ENCODE results near the gene PELI3.

The PELI3 gene

DNA sequence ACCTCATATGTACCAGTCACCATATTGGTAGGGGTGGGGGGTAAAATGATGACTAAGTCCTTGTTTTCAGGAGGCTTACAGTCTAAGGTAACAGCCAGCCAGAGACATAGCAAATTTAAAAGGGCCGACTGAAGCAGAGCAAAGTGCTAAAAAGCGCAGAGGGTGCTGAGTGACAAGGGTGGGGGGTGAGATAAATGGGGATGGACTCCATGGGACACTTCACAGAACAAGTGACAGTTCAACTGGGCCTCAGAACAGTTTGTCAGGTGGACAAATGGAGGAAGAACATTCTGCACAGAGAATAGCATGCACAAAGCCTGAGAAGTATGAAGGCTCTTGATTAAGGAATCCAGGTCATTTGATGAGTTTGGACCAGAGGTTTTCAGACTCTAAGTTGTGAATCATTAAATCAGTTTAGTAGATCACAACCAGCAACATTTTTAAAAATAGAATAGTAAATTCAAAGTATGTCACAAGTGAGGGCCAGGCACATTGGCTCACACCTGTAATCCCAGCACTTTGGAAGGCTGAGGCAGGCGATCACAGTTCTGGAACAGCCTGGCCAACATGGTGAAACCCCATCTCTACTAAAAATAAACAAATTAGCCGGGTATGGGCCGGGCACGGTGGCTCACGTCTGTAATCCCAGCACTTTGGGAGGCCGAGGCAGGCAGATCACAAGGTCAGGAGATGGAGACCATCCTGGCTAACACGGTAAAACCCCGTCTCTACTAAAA is 57.8 kb downstream of the PELI3 start:
- Histone ChIP-seq H3K4me1 (ENCODE audit: insufficient read depth, low read length, severe bottlenecking) (no peaks in the 10 kb centered on the region), H3K27me3 (ENCODE audit: insufficient read depth, low read length) (no peaks in the 10 kb centered on the region), H3K9ac (ENCODE audit: low read length) (no peak overlapping the region), H3F3A (ENCODE audit: insufficient read depth, low read length) (no peaks in the 10 kb centered on the region), H3K9me2 (ENCODE audit: low read depth, low read length) (no peaks in the 10 kb centered on the region), H4K20me1 (ENCODE audit: insufficient read depth, low read length) (no peaks in the 10 kb centered on the region), H3K79me2 (ENCODE audit: insufficient read depth, low read length) (no peaks in the 10 kb centered on the region), H3K27ac (ENCODE audit: low read depth, low read length, poor library complexity, severe bottlenecking) (no peak overlapping the region), H3K4me2 (ENCODE audit: low read length) (no peak overlapping the region), H3K36me3 (ENCODE audit: insufficient read depth, low read length) (peaks cover 26% of the 10 kb centered on the region), H3K4me3 (ENCODE audit: low read depth, low read length, poor library complexity, severe bottlenecking) (no peak overlapping the region), H2AFZ (ENCODE audit: low read length) (no peak overlapping the region), H3K9me3 (ENCODE audit: low read length) (no peaks in the 10 kb centered on the region)
- TF ChIP-seq EZH2 (IDR thresholded peaks at IDR 0.05; ENCODE audit: borderline replicate concordance, low read length) = no peak
- TF ChIP-seq, protein P1, sequence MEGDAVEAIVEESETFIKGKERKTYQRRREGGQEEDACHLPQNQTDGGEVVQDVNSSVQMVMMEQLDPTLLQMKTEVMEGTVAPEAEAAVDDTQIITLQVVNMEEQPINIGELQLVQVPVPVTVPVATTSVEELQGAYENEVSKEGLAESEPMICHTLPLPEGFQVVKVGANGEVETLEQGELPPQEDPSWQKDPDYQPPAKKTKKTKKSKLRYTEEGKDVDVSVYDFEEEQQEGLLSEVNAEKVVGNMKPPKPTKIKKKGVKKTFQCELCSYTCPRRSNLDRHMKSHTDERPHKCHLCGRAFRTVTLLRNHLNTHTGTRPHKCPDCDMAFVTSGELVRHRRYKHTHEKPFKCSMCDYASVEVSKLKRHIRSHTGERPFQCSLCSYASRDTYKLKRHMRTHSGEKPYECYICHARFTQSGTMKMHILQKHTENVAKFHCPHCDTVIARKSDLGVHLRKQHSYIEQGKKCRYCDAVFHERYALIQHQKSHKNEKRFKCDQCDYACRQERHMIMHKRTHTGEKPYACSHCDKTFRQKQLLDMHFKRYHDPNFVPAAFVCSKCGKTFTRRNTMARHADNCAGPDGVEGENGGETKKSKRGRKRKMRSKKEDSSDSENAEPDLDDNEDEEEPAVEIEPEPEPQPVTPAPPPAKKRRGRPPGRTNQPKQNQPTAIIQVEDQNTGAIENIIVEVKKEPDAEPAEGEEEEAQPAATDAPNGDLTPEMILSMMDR (IDR thresholded peaks at IDR 0.05; ENCODE audit: low read length) = no peak

Measured in OCI-LY1 (cell line).